Activated CD8-positive, alpha-beta memory T cell treated with anti-CD3 and anti-CD28 coated beads, Interleukin-2, amount 50 U/mL, for 1 hour (primary cell): Measurements from ENCODE around the gene PNMA1.

Source experiments
- DNase-seq: peaks from one replicate; pipeline ENCODE4 v3.0.0-alpha.2; 2020; ENCODE audit errors: extremely low read depth

Gene PNMA1

GRCh38 chr14:73736842-73737241, 22.7 kb upstream of the PNMA1 start:
- DNase-seq, result no peak

GRCh38 chr14:73732006-73732405, 17.8 kb upstream of the PNMA1 start:
- no peak for DNase-seq

DNA sequence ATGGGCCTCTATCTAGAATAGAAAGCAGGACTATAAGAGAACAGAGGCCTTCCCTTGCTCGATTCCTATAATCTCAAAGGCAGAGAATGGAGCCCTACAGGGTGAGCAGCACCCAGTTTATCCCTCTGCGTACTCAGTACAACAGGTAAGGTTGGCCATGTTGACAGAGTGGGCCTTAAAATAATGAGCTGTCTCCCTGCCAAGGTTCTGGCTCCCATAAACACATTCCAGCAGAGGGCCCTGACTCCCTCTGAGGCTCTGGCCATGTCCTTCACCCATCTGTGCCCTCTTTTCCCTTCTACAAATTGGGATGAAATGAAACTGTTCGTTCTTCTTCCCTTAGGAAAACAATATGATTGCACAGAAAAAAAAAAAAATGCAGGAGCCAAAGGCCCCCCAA, 16.9 kb upstream of the PNMA1 start:
- DNase-seq, result no peak

- no peak for DNase-seq
Measured at GRCh38 chr14:73729556-73730265, 15.5 kb upstream of the PNMA1 start.

GRCh38 chr14:73728717-73729330, 14.6 kb upstream of the PNMA1 start:
- peak; percentile 81 for DNase-seq

GRCh38 chr14:73727166-73727565, 13.0 kb upstream of the PNMA1 start:
- no peak for DNase-seq

- no peak for DNase-seq
Measured at GRCh38 chr14:73726025-73726961, 12.1 kb upstream of the PNMA1 start.

DNA sequence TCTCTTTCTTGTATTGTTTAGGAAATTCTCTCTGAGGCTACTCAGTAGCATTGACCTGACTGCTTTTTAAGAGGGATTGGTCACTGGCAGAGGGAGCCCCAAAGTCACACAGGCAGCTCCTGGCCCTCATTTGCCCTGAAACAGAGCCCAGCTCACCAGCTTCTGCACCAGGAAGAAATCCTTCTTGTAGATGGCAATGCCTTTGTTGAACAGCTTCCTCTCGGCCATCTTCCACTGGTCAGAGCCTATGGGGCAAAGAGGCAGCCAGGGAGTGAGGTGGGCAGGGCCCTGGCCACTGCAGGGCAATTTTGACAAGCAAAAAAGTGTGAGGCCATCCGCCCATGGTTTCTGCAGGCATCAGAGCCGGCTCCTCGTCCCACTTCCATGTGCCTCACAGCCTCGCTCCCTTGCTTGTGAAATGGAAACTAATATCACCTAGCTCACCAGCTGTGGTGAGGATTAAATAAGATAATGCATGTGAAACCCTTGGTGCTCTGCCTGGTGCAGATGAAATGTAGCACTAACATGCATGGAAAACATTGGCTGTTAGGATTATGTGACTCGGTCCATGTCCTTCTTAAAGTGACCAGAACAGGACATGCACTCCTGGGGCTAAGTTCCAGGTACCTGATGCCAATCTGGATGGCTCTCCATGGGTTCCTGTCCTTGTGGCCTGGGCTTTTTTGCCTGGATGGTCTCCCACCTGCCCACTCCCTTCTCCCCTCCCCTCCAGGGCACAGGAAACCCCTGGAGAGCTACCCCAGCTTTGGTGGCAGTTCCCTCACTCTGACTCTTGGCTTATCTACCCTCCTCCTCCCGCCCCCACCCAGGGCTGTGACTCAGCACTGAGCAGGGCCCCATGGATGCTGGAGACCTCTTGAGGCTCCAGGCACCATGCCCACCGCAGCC, 11.2 kb upstream of the PNMA1 start:
- no peak for DNase-seq

DNA sequence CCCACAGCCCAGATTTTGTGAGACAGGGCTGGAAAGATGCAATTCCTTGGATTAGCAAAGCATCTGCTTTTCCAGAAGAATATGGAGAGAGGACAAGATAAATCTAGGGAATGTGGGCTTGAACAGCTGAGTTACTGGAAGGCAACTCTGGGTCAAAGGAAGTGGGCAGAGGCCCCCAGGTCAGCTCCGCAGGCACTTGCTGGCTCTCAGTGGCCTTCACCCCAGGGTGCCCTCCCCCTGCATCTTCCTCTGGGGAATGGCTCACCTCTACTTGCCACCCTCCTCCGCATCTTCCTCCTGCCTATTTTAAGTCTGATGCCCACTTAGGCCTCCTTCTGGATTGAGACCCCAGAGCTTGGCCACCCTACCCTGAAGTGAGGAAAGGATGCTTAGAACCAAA, 10.5 kb upstream of the PNMA1 start:
- no peak for DNase-seq

GRCh38 chr14:73723797-73724661, 9.8 kb upstream of the PNMA1 start:
- DNase-seq, result no peak

GRCh38 chr14:73723406-73723796, 9.2 kb upstream of the PNMA1 start:
- no peak for DNase-seq

DNA sequence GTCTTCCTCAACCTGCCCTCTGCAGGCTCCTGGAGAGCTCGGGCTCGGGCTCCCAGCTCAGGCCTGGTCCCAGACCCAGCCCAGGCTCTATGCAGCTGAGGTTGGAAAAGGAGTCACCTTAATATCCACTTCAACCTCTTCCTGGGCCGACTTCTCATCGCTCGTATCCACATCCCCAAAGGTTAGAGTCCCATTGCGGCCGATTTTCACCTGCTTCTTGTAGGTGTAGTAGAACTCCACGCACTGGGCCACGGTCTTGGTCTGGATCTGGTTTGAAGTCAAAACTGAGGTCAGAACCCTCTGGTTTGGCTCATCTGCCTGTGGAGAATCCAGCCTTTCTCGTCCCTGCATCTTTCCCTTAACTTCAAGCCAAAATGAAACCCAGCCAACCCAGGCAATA, 8.4 kb upstream of the PNMA1 start:
- DNase-seq, result no peak

- DNase-seq, result no peak
Measured at GRCh38 chr14:73721101-73721821, 7.1 kb upstream of the PNMA1 start.

GRCh38 chr14:73720636-73721035, 6.5 kb upstream of the PNMA1 start:
- no peak for DNase-seq

DNA sequence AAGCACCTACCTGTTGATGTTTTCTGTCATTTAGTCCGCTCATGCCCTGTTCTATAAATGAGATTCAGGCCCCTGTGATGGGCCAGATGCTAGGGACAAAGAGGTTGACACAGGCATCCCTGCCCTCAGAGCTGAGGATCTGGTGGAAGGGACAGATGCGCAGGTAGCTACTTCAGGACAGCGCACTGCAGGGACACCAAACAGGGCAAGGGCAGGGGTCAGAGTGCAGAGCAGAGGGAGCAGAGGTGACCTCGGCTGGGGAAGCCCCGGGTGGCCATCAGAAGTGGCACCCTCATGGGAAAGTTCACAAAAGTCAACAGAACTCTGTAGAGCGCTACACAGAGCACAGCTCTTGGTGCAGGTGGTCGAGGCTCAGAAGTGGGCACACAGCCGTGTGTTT, 5.6 kb upstream of the PNMA1 start:
- DNase-seq, result no peak

DNA sequence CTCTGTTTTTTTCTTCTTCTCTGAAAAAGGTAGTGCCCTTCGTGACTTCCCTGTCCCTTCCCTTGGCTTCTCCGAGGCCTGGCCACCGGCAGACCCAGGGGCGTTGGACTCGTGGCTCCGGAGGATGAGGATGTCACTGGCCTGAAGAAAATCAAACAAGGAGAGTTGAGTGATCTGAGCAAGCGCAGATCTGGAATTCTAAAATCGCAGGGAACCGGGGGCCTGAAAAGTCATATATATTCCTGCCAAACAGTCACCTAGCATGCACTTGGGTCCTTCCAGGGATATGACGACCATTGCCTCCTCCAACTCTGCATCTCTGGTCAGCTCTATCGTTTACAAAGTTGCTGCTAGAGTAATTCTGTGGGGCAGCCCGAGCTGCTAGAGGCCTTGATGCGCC, 5.2 kb upstream of the PNMA1 start:
- DNase-seq, result no peak

DNA sequence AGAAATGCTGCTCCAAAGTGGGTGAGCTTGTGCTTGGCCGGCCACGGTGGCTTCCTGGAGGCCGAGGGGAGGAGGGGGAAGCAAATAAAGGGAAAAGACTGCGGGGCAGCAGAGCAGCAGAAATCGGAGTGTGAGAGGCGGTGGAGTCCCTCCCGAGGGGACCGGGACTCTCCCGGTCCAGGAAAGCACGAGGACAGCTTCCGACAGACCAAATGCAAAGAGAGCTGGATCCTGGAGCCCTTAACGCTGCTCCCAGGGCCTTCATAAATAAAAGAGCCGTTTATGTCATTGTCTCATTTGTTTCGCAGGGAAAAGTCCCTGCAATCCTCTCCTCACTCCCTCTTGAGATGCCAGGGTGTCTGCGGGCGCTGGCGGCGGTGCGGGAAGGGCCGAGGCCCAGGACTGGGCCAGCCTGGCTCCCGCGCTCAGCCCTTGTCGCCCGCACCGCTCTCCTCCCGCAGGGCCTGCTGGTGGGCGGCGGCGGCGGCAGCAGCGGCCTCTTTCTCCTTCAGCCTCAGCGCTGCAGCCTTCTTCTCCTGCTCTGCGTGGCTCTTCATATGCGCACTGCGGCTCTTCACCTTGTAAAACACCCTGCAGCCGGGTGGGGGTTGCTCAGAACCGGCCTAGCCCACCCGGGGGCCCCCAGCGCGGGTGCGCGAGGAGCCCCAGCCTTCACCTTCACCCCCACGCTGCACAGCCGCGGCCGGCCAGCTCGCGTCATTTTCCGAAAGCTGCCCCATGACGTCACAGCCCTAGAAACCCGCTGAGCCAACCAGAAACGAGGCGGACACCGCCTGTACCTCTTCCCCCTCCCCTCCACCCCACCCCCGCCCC, 4.5 kb upstream of the PNMA1 start:
- DNase-seq, result no peak

DNA sequence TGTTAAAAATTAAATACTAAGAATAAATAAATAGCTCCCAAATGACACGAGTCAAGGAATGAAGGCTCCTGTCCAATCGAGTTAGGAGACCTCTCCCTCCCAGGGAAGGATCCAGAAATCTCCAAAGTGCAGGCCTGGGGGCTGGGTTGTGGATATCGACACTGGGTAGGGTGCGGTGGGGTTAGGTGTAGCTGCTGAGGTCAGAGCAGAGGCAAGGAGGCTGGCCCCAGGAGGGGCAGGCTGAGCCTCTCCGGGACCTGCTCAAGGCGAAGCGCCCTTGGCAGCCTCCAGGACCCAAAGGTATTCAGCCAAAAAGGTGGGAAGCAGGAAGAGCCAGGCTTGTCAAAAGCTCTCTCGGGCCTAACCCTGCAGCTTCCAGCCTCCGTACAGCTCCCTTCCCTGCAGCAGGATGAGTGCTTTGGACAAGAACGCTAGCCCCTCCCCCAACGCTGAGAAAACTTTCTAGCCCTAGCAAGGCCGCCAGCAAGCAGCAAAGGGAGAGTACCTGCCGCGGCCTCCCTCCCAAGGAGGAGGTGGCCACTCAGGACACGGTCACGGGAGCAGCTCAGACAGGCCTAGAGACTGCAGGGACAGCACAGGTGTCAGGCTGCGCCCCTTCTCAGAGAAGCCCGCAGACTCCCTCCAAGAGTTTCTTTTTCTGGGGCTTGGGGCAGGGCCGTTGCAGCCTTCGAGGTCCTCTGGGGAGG, 3.7 kb upstream of the PNMA1 start:
- no peak for DNase-seq
